NCI-H2196 (cell line): ENCODE results near the gene PDE4A.
"Not testable (repeated sequence)": the region's sequence is repeated elsewhere in the genome, so short reads cannot be mapped to it uniquely, and the experiment has no call there.

Experiments used
- DNase-seq: peaks from one replicate; lab custom pipeline; 2025; ENCODE audit not compliant: unreplicated experiment; lab: John Stamatoyannopoulos, UW

The PDE4A gene

GRCh38 chr19:10403137-10404021 is 17.0 kb upstream of the PDE4A start, which contains the start of gene CDC37:
Gene CDC37, minus strand, starts transcription at chr19:10403542. Its CDS starts 63 bp downstream, at chr19:10403479.
- DNase-seq, result peak; percentile 98

- no peak for DNase-seq
Observed at GRCh38 chr19:10404888-10405820, 15.2 kb upstream of the PDE4A start.

GRCh38 chr19:10406191-10406590 is 14.1 kb upstream of the PDE4A start:
- DNase-seq, result no peak

- DNase-seq, result no peak
Observed at GRCh38 chr19:10407096-10407495, 13.2 kb upstream of the PDE4A start.

- no peak for DNase-seq
Observed at GRCh38 chr19:10408511-10409283, 11.6 kb upstream of the PDE4A start.

- not testable (repeated sequence) for DNase-seq
Observed at GRCh38 chr19:10411224-10411623, 9.1 kb upstream of the PDE4A start.

- DNase-seq, result no peak
Observed at GRCh38 chr19:10412257-10412977, 7.9 kb upstream of the PDE4A start.

- no peak for DNase-seq
Observed at GRCh38 chr19:10416083-10416379, 4.3 kb upstream of the PDE4A start.

GRCh38 chr19:10416380-10417257 is 3.7 kb upstream of the PDE4A start:
- peak; percentile 96 for DNase-seq

GRCh38 chr19:10417541-10418234 is 2.6 kb upstream of the PDE4A start:
- no peak for DNase-seq

GRCh38 chr19:10418235-10418484 is 2.2 kb upstream of the PDE4A start:
- DNase-seq, result no peak

GRCh38 chr19:10418485-10419199 is 1.7 kb upstream of the PDE4A start:
- no peak for DNase-seq

- DNase-seq, result no peak
Observed at GRCh38 chr19:10419200-10419645, 1.1 kb upstream of the PDE4A start.

GRCh38 chr19:10419646-10420443 is 493 bp upstream of the PDE4A start:
- DNase-seq, result peak; percentile 44

- no peak for DNase-seq
Observed at GRCh38 chr19:10421240-10422045, 1.1 kb downstream of the PDE4A start.

GRCh38 chr19:10422046-10422461 is 1.7 kb downstream of the PDE4A start:
- DNase-seq, result no peak

GRCh38 chr19:10422846-10423245 is 2.5 kb downstream of the PDE4A start:
- no peak for DNase-seq
